Stimulated activated CD8-positive, alpha-beta memory T cell treated with anti-CD3 and anti-CD28 coated beads, Interleukin-12 subunit alpha, Interleukin-12 subunit beta, amount 100 ng/mL, for 24 hours (primary cell): ENCODE measurements around the gene FAM3B.
"Not testable (repeated sequence)": the region's sequence is repeated elsewhere in the genome, so short reads cannot be mapped to it uniquely, and the experiment has no call there.

Experiments
- DNase-seq: peaks from one replicate; pipeline ENCODE4 v3.0.0-alpha.2; 2020; ENCODE audit errors: extremely low read depth

The FAM3B gene, protein sequence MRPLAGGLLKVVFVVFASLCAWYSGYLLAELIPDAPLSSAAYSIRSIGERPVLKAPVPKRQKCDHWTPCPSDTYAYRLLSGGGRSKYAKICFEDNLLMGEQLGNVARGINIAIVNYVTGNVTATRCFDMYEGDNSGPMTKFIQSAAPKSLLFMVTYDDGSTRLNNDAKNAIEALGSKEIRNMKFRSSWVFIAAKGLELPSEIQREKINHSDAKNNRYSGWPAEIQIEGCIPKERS

DNA sequence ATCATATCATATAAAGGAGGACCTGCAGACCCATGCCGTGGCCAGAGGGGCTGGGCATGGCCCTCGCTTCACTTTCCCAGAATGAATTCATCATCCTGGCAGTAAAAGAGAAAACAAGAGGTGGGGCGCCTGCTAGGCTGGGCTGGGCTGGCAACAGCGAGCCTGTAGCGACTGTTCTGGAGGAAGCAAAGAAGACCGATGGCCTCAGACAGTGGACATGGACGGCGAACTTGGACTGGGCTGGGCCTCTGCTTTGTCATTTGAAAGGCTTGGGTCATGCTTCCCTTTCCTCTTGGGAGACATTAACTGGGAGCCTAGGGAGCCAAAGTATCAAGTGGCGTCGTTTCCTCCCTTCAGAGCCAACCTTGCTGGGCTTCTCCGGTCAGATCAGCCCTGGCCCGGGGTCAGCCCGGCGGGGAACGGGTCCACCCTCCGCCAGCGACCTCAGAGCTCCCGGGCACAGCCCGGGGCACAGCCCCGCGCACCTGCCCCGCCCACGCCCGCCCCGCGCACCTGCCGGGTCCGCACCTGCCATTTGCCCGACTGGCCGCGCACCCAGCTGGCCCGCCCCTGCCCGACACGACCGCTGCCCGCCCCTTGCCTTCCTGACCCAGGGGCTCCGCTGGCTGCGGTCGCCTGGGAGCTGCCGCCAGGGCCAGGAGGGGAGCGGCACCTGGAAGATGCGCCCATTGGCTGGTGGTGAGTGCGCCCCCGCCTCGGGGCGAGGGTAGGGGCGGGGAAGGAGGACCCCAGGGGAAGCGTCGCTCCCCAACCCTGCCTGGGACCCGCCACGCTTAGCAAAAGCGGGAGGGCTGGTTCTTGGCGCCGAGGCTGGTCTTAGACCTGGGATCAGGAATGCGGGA lies at the start of gene FAM3B:
Gene FAM3B (plus strand): TSS at position 602 of the 863 bp plus-strand sequence. CDS start 79 bp downstream, at position 681.
- no peak for DNase-seq

DNA sequence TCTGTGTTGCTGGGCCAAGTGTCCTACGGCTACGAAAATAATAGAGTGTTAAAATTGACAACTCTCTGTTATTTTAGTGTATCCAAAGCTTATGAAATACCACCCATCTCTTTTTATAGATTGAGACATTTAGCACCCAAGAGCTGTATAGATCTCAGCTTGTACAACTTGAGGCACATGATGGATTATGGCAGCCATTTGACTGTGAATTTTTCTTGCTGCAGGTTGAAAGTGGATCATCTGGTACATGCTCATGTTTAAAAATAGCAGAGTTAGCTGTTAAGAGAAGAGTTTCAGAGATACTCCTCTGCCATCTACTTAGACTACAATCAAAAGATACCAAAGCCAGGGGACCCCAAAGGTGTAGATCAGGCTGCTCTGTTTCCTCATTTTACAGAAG lies 49.3 kb upstream of the FAM3B start:
- DNase-seq: no peak

DNA sequence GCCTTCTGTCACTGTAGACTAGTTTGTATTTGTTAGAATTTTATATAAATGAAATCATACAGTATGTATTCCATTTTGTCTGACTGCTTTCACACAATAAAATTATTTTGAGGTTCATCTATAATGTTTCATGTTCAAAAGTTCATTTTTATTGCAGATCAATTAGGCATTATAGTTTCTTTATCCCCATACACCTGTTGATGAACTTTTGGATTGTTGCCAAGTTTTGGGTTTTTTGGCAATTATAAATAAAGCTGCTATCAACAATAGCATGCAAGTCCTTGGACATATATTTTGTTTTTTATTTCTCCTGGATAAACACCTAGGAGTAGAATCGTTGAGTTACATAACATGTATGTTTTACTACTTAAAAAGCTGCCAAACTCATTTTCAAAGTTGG lies 47.1 kb upstream of the FAM3B start:
- DNase-seq: no peak

DNA sequence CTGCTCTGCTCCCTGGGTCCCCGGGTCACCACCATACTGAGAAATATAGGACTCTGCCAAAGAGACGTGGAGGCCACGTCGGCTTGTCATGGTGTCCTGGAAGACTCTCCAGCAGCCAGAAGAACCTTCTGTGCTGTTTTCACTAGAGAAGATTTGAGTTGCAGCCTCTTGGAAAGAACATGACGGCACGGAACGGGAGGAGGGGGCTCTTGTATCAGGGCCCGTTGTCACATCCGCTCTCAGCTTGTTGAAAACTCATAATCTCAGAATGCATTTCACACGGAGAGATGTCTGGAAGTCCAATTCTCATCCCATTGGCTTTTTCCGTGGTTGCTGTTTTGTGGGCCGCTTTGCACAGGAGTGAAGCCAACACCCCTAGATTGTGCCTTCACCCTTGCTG lies 39.4 kb upstream of the FAM3B start:
- DNase-seq: no peak

DNA sequence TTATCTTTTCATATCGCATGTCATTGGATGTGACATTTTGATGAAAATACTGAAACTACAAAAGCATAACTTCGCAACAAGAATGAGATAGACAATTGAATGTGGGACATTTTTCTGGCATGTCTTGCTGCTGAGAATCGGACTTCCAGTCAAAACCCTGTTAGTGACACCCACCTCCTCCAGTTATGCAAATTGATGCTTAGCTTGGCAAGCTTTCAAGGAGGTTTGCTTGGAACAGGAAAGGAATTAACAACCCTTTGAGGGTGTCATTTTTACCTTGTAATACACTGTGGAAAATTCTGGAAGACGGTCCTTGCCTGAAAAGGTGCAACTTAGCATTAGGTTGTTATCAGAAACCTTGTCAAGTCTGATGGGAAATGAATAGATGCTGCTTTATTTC lies 38.8 kb upstream of the FAM3B start:
- DNase-seq: no peak

DNA sequence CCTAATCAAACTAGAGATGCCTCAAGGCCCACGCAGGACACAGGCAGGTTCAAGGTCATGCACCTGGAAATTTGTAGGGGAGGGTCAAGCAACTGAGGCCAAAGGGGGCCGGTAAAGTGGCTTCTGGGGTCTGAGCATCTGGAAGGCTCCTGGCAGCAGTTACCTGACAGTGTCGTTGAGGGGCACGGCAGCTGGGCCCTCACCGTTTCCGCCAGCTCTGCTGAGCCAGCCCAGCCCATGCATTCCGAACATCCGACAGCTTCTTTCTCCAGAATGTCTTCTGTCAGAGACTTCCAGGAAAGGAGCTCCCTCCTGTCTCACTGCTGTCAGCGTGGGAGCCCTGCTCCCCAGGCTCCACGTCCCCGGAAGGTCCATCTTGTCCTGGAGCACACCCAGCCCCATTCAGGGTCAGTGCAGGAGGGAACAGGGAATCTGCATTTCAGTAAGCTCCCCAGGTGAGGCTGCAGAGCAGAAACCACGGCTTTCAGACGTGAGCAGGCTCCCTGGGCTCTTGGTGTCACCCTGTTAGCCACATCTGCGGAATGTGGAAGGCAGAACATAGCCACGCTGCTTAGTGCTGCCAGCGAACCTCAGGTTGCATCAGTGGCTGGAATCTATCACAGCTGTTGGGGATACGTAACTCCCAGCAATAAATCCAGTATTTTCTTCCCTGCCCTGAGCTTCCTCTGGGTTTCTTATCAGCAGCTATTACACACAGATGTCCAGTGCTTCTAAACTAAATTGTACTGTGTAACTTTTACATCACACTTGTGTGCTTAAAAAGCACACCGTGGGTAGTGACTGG lies 36.3 kb upstream of the FAM3B start:
- DNase-seq: no peak

DNA sequence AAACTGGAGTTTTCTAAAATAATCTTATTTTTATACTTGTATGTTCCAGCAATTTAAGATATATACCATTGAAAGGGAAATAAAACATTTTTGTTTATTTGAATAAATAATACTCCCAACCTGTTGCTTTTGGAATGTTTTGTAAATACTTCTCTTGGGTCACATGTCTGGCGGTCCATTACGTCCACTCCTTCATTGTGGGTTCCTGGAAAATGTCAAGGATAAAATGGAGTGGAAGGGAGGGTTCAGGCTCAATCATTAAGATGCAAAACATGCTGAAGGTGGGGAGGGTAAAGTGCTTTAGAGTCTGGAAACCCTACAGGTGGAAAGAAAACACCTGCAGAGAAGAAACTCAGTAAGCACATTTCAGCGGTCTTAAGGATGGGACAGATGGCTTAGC lies 34.2 kb upstream of the FAM3B start:
- no peak for DNase-seq

DNA sequence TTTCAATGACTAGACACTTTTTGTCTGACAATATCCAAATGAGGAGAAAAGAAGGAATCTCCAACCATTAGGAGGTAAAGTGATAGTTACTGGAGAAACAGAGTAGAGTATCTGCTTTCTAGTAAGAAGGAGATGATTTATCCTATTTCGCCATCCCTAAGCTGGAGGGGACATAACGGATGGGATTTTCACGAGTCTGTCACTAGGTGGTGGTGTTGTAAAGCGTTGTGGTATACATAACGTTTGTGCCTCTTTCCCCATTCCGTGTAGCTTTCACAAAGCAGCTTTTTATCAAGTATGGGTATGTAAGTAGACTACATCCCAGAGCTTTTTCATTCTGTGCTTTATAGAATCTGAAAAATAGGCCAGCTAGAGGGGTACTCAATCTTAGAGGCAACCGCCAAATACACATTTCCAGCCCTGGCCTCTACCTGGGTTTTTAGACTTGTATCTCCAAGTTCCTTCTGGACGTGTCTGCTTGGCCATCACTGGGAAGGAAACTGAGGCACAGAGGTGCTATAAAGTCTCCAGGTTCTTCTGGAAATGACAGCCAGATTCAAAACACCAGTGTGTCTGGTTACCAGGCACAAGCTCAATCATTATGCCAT lies 33.3 kb upstream of the FAM3B start:
- DNase-seq: peak; percentile 5

DNA sequence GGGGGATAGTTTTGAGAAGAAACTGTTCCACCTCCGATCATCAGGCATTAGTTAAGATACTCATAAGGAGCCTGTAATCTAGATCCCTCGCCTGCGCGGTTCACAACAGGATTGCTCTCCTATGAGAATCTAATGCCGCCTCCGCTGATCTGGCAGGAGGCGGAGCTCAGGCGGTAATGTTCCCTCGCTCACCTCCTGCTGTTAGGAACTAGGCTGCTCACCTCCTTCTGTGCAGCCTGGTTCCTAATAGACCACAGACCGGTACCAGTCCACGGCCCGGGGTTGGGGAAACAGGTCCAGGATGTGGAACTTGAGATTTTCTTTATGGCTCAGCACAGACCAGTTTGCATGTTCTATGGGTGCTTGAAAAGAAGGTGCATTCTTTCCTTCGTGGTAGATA lies 27.2 kb upstream of the FAM3B start:
- no peak for DNase-seq

DNA sequence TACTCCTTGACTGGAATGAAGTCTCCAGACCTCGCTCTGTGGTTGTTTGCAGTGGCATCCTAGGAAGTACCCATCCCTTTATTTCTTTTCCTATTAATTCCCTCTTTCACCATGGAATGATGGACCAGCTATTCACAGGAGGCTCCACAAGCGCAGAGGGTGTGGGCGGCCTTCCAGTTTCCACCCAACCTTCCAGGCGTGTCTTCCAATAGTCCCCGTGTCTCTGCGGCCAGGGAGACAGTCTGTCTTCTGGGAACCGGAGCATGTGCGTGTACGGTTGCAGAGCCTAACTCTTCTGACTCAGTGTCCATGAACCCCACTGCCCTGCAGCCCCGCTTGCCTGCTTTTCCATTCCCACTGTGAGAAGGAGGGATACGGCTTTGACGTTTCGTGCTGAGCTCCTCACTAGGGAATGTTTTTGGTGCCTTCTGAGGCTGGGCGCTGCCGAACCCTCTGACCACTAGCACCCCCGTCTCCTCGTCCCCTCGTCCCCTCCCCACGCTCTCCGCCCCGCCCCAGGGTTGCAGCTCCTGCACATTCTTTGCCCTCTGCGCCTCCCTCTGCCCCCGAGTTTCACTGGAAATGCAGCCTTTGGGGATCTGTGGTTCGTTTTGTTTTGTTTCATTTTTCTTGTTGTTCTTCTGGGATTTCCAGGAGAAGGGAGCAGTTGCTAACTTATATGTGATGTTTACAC lies 26.3 kb upstream of the FAM3B start:
- no peak for DNase-seq

DNA sequence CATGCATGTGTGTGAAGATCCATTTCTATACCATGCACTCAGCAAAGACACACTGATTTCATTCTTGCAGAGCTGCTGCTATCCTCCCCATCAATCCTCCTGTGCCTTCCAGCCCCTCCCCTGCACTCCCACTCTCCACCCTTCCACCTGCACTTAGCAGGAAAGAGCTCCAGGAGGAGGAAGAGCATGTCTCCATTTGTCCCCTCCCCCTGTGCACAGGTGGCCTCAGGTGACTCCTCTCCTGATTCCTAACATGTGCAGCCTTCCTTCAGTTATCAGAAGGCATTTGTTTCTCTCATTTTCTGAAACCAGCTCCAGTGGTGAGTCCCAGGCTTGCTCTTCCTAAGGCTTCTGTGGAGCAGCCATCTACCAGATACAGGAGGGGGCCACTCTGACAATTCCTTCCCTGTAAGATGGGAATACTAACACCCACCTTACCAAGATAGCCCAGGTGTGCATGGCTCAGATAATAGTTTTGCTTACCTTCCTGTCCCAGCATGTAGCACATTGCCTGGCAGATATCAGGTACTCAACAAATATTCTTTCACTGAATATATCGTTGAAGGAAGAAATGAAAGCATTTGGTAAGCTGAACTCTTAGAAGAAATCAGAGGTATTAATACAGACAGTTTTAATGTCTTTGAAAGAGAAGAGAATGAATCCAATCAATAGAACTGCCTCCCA lies 21.9 kb upstream of the FAM3B start:
- DNase-seq: no peak

DNA sequence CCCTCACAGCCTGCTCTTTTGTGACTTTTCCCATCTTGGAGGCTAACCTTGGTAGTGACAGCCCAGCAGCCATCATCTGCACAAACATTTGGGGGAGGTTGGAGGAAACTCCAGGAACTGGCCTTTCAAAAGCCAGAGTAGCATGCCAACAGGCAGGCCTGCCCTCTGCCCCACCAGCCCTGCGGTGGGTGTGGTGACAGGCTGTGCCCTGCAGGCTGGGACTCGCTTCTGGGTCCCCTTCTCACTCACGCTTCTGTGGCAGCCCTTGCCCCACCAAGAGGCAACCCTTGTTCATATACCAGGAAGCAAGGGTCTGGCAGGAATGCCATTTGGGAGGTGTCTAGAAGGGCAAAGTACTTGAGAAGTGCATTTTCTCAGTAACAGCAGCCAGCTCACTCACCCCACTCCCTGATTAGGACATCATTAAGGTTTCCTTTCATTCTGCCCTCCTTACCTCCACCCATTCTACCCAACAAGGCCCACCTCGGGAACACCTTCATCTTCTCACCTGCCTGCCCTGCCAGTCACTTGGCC lies 20.8 kb upstream of the FAM3B start:
- DNase-seq: no peak

DNA sequence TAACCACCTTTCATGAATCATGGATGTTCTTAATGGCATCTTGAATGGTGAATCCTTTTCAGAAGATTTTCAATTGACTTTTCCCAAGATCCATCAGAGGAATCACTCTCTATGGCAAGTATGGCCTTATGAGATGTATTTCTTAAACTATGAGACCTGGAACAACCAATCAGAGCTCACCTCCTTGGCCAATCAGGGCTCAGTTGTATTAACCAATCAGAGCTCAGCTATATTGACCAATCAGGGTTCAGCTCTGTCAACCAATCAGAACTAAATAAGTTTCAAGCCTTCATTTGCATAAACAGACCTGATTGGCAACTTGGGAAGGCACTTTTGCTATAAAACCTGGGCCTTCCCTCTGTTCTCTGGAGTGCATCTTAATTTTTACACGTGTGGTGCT lies 13.6 kb upstream of the FAM3B start:
- no peak for DNase-seq

DNA sequence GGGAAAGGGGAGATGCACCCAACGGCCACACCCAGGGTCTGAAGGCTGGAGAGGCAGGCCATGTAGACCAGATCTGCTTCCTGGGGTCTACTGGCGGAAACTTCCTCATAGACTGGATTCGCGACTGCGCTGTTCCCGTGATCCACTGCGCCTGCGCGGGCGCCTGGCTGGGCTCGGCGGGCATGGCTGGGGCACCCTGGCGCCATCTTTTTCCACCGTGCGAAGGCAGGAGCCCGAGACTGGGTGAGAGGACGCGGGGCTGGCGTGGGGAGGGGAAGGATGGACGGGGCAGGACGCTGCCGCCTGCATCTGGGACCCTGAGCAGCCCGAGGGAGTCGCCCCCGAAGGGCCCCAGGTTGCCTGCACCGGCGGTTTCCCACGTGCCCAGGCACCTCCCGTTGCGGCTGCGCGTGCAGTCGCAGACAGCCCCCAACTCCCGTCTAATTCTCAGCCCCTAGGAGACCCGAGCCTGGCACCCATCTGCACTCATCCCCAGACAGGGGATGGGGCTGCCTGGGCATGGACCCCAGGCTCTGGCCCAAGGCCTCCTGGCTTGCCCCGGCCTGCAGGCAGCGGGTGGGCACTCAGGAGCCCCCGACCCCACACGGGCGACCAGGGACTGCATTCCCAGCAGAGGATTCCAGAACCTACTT lies 12.4 kb upstream of the FAM3B start:
- no peak for DNase-seq

DNA sequence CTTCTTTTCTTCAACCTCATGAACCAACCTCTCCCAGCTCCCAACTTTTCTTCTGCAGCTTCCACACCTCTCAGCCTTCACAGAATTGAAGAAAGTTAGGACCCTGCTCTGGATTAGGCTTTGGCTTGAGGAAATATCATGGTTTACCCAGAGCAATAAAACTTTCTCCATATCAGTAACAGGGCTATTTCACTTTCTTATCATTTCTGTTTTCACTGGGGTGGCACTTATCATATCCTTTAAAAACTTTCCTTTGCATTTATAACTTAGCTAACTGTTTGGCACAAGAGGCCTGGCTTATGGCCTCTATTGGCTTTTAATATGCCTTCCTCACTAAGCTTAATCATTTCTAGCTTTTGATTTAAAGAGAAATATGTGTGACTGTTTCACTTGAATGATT lies 9.4 kb upstream of the FAM3B start:
- DNase-seq: no peak

DNA sequence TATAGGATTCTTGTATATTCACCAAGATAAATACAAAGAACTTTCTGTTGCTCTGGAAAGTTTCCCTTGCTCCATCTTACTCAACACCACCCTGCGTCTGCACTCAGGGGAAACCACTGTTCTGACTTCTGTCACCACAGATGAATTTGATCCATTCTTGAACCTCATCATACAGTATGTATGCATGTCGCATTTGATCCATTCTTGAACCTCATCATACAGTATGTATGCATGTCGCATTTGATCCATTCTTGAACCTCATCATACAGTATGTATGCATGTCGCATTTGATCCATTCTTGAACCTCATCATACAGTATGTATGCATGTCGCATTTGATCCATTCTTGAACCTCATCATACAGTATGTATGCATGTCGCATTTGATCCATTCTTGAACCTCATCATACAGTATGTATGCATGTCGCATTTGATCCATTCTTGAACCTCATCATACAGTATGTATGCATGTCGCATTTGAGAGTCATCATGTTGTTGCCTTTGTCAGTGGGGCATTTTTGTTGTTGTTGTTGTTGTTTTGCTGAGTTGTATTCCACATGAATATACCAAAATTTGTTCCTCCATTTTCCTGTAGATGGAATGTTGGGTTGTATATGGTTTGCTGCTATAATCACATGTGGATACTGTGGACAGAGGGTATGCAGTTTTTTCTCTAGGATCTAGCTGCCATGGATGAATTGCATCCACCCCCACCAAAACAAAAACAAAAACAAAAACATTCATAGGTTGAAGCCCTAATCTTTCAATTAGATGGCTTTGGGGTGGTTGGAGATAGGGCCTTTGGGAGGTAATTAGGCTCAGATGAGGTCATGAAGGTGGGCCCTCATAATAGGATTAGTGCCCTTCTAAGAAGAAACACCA lies 3.1 kb upstream of the FAM3B start:
- not testable (repeated sequence) for DNase-seq

DNA sequence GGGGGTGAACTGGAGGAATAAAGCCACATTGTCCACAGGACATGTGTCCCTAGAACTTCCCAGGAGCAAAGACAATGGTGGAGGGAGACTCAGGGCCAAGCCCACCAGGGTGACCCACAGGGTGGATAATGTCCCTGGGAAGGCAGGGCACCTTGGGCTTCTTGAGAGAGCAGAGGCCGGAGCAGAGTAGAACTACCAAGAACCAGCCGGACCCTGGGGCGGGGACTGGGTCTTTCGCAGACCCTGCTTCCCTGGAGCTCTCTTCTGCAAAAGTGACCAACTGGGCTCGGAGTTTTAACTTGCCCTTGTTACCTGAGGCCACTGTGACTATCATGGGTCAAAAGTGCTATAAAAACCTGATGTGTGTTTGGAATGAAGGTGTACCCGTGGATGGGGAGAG lies 875 bp upstream of the FAM3B start:
- DNase-seq: no peak

DNA sequence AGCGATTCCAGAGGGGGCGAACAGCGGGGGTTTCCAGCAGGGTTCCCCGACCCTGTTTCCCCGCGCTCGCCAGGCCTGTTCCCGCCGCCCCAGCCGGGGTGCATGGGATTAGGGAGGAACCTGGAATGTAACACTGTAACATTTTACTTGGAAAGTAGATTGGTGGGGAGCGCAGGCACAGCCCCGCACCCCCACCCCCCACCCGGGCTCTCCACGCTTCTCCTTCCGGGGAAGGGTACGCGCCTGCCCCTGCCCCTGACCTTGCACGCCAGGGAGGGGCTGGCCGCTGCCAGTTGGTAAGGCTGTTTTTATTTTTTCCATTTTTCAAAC lies 427 bp downstream of the FAM3B start:
- no peak for DNase-seq

DNA sequence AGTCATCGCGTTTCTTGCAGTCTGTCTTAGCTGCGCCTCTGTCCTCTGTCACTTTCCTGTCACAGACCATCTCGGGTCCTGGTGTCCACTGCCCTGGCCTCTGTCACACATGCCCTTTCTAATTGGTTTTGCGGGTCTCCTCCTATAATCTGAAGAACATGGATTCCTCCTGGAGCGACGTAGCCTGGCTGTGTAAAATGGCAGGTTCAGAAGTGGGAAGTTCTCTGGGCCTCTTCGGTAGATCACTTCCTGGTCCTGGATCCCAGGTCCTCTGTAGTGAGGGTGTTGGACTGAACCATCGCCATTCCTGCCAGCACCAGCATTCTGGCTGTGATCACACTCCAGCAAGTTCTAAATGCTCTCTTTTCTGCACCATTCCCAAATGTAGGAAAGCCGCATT lies 857 bp downstream of the FAM3B start:
- no peak for DNase-seq
